T-helper 1 cell treated with Interleukin-12 subunit alpha and Interleukin-12 subunit beta and Interleukin-4 antibody, amounts not matched to agents 30 ng/mL and 1 ng/mL, for 36 hours (primary cell): ENCODE results near the gene MAN1B1. TPM values are rescaled to one million over a fixed set of nuclear protein-coding genes. Genes with fewer than 3 reads are reported as not detected.
"Not testable (repeated sequence)": the region's sequence is repeated elsewhere in the genome, so short reads cannot be mapped to it uniquely, and the experiment has no call there.

Experiments used
- intact Hi-C: fragments of 100-400 bp; cut with micrococcal nuclease; formaldehyde crosslinking; loops from one replicate; pipeline ENCODE4 v1.15.1; 2024
- total RNA-seq: library from RNA; stranded (reverse); gene quantifications from 2 replicates; pipeline ENCODE4 v1.2.3, GENCODE V29; 2022

Gene MAN1B1
- total RNA-seq, 1 donor from 2014 or later = 54.3 TPM

DNA sequence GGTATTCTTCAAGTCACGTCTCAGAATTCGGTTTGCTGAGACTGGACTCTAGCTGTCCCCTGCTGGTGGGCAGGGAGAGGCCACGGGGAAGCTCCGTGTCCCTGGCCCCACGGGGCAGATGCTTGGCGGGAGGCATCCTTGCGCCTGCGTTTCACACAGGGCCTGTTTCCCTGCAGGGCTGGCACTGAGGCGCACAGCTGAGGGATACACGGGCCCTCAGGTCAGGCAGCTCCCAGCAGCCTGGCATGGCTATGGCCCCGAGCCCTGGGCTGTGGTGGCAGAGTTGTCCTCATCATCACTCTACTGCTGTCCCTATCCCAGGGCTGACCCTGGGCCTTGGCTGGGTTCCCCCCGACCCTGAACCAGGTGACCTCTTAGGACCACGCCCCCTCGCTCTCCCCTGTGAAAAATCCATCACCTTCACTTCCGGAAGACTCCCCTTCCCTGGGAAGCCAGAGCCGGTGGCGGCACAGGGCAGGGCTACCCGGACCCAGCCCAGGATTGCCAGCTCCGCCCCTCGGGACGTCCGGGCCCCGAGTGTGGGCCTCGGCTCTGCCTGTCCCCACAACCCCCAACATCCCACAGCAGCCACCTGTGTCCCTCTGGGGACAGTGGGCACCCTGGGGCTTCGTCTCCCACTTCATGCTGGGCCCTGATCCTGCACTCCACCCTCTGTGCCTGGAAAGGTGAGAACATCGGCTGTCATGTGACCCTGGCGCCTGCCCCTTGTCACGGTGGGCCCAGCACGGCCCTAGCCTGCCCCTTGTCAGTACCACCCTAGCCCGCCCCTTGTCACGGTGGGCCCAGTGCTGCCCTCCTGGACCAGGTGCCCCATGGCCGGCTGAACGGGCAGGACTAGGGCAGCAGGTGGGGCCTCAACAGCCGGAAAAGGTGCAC, 22.7 kb downstream of the MAN1B1 start:
- intact Hi-C loops = no loop called here

DNA sequence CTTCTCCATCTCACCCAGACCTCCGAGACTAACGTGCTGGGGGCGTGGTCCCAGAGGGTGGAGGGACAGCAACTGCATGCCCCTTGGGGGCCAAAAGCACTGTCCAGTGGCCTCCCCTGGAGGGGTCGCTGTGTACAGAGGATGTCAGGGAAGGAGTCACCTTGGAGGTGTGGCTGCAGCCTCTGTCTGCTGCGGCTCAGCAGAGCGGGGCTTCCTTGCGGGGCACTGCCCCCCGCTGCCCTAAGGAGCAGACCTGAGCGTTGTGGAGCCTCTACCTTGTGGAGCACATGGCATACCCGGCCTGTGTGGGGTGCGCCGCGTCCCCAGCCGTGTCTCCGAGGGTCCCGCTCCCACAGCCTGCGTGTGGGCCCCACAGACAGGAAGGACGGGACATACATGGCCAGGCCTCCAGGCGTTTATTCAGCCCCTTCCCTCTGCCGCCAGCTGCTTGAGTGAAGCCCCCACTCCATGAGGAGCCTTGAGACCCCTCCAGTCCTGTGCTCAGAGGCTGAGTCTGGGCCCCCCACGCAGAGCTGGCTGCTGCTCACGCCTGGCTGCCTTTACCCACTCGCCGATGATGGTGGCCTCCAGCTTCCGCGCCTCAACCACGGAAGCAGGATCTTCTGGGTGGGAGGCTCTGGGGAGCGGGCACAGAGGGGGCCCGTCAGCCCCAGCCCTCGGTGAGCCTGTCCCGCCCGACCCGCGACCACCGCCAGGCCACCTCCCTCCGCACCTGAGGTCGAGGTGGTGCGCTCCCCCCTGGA, 23.5 kb downstream of the MAN1B1 start:
- intact Hi-C loops = no loop called here

DNA sequence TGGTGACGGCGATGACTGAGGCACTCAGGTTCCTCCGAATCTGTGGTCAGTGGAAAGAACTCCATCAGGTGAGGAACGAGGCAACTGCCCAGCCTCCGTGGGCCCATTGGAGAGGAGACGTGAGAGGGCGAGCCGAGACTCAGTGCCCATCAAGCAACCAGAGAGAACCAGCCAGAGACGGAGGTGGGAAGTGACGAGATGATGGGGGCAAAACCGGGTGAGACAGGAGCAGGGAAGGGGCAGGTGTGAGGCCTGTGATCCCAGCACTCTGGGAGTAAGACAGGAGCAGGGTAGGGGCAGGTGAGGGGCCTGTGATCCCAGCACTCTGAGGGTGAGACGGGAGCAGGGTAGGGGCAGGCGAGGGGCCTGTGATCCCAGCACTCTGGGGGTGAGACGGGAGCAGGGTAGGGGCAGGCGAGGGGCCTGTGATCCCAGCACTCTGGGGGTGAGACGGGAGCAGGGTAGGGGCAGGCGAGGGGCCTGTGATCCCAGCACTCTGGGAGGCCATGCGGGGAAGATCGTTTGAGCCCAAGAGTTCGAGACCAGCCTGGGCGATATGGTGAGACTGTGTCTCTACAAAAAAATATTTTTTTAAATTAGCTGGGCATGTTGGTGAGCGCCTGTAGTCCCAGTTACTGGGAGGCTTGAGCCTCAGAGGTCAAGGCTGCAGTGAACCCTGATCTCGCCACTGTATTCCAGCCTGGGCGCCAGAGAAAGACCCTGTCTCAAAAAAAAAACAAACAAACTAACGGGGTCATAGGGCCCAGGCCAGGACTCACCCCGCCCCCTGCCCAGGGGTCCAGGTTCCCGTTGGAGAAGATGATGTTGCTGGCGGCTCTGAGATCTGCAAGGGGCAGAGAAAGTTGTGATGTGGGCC, 24.4 kb downstream of the MAN1B1 start:
- intact Hi-C loops = no loop called here

DNA sequence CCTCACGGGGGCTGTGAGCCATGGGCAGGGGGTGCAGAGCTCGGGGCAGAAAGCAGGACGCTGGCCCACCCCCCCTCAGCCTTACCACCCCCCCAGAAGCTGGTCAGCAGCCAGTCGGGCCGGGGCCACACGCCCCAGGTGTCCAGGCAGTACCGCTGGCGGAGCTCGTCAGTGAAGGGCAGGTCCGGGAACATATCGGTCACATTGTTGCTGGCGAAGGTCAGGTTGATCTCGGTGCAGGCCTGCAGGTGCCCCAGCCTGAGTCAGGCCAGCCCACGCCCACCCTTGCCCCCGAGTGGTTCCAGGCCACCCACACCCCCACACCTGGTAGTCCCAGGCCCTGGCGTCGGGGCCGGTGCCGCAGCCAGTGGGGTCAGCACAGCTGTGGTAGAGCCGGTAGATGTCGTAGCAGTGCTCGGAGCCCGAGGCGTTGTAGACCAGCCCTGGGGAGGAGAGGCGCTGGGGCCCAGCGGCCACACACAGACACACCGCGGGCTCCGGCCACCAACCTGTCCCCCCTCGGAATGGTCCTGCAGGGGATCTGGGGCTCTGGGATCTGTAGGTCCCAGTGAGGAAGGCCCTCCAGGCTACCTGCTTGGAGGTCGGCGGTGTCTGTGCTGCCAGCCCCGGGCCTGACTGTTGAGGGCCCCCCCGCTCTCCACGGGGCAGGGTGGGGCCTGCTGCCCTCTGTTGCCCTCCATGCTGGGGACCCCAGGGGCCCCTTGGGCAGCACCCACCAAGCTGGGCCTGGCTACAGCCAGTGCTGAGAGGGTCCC, 25.2 kb downstream of the MAN1B1 start:
- intact Hi-C loops = no loop called here

DNA sequence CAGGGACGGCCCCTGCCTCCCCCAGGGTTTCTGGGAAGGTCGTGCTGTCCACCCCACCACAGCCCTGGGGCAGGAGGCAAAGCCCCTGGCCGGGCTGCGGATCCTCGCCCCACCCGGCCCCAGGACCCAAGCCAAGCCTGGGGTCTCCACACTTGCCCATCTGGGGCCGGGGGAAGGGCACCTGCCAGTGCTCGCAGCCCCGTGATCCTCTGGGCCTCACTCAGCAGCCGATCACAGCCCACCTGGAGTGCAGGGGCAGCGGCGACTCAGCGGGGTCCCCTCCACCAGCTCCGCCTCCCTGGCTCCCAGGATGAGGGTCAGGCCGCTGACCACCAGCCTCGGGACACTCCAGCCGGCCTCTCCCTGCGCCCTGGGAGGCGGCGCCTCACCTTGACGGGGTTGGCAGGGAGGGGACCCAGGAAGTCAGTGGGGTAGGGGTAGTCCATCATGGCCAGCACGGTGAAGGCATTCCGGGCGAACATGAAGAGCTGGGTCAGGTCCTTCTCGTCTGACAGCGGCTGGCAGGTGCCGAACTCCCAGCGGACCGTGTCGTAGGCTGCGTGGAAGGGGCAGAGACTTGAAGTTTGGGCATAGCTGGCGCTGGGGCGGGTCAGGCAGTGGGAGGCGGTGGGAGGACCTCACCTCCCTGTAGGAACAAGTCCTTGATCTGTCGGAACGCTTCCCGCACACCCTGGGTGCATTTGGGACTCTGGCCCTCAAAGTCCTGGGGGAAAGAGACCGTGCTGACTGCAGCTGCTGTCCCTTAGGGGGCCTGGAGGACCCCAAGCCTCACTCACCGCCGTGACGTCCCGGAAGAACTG, 26.0 kb downstream of the MAN1B1 start:
- intact Hi-C loops = no loop called here

DNA sequence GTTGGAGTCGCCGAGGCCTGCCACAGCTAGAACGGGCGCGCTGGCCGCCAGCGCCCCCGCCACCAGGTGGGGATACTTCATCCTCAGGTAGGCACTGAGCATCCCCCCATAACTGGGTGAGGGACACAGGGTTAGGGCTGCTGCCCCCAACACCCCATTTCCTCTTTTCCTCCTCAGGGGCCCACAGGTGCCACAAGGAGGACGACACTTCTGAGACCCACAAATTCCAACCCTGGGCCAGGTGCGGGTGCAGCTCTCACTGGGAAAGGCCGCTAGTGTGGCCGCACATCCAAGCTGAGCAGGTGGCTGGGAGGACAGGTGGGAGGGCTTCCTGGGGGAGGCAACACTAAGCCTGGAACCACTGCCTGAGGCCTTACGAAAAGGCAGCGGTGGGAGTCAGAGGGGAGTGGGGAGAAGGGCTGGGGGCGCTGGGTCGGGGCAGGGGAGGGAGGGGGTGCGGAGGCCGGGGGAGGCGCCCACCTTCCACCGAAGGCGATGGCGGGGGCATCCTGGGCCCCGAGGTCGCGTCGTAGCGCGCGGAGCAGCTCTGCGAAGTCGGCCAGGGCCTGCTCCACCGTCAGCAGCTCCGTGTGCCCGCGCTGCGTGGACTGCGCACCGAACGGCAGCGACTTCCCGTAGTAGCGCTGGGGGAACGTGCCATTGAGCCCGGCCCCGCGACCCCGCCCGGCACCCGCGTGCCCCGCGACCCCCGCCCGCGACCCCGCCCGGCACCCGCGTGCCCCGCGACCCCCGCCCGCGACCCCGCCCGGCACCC, 26.8 kb downstream of the MAN1B1 start:
- intact Hi-C loops = loop anchor here (1.0 kb wide), 2 partner anchors 16 to 18 kb away; no protein-coding TSS in a partner anchor

DNA sequence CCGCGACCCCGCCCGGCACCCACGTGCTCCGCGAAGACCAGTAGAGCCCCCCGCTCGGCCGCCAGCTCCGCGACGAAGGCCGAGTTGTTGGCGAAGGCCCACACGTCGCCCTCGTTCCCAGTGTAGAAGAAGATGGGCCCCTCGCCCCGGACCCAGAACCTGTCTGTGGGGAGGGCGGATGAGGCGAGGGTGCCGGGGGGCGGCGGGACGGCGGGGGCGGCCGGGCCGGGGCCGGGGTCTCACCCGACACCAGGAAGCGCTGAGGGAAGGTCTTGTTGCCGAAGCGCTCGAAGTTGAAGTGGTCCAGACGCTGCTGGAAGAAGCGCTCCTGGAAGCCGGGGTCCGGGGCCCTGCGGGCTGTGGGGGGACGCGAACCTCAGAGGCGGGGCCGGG, 27.4 kb downstream of the MAN1B1 start:
- intact Hi-C loops = loop anchor here (1.0 kb wide), 2 partner anchors 15 to 19 kb away; no protein-coding TSS in a partner anchor

DNA sequence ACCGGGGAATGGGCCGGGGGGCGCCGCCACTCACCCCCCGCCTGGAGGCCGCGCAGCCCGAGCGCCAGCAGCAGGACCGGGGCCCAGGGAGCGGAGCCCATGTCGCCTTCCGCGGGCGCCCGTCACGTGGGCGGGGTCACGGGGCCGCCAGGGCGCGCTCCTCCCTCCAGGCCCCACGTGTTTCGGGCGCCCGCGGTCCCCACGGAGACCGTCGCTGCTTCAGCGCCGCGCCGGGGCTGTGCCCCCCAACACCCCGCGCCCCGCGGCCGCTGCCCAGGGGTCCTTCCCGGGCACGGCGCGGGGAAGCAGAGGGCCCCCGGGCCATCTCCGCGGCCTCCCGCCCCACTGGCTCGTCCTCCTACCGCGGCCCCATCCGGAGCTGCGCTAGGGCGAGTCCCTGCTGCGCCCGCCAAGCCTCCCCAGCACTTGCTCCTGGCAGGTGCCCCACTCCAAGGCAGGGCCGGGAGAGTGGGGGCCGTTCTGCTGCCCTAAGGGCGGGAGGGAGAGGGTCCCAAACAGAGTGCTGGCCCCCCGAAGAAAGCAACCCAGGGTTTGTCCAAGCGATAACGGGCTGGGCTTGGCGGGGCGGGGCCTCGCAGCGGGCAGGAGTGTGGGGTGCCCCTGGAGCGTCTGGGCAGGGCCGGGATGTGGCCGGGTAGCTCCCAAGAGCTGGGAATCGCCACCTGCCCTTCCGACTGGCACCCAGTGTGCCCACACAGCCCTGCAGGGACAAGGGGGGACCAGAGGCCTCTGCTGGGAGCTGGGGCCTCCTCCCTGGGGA, 28.0 kb downstream of the MAN1B1 start, which contains the start of gene DPP7:
TSS of gene DPP7 (minus strand) at position 121 of the 781 bp plus-strand sequence. CDS start at position 101, 20 bp downstream.
- intact Hi-C loops = loop anchor here (1.0 kb wide), 2 partner anchors 14 to 20 kb away; no protein-coding TSS in a partner anchor

DNA sequence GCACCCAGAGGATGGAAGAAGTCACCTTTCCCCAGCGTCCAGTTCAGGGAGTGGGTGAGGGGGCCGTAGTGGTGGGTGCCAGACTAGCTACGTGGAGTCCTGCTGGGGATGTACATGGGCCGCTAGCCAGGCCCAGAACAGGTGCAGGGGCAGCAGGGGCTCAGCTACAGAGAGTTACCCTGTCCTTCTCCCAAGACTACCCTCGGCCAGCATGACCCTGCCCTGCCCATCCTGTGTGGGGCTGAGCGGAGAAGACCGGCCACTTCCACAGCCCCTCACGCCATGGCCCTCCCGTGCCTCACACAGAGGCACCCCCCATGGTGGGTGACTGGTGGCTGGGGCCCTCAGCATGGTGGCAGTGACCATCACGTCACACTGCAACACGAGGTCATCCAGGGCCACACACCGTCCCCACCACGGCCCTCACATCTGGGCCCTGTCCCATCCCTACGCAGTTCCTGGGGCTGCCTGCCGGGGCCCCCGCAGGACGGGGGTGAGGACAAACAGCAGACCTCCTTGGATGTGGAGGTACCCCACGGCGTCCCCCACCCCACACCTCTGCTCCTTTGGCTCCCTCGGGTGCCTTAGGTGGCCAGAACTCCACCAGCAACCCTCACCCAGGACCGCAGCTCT, 28.7 kb downstream of the MAN1B1 start:
- intact Hi-C loops = no loop called here

DNA sequence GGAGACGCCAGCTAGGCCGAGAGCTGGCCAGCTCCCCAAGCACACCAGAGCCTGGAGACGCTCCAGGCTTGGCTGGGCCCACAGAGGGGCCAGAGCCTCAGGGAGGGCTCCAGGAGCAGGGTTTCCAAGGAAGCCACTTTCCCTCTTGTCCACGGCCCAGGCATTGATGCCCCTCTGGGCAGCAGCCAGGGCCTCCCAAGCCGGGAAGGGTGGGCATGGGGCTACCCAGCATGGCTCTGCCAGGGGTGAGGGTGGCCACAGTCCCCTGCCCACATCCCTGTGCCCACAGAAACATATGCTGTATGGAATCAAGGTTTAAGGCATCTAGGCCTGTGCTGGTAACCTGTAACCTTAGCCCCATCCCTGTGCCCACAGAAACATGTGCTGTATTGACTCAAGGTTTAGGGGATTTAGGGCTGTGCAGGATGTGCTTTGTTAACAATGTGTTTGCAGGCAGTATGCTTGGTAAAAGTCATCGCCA, 29.3 kb downstream of the MAN1B1 start:
- intact Hi-C loops = no loop called here

DNA sequence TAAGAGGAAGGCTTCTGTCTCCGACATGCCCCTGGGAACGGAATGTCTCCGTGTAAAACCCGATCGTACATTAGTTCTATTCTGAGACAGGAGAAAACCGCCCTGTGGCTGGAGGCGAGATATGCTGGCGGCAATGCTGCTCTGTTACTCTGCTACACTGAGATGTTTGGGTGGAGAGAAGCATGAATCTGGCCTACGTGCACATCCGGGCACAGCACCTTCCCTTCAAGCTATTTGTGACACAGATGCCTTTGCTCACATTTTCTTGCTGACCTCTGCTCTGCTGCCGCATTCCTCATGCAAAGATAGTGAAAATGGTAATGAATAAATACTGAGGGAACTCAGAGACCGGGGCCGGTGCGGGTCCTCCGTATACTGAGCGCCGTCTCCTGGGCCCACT, 29.9 kb downstream of the MAN1B1 start:
- intact Hi-C loops = no loop called here

DNA sequence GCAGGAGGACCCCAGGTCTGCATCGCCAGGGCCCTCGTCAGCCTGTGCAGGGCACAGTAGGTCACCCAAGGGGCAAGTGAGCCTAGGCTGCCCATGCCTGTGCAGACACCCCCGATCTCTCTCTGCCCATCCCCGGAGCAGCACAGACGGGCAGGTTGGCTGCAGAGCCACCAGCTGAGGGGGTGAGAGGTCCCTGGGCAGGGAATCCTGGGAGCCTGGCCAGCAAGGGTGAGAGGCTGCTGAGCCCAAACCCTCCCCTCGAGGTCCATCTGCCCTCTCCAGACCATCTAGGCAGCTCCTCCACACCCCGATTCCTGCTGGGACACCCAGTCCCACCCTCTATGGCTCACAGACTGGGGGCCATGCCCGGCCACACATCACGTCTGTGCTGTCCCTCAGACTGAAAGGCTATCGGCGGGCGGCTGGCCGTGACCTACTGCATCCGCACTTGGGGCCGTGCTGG, 30.5 kb downstream of the MAN1B1 start:
- intact Hi-C loops = no loop called here

DNA sequence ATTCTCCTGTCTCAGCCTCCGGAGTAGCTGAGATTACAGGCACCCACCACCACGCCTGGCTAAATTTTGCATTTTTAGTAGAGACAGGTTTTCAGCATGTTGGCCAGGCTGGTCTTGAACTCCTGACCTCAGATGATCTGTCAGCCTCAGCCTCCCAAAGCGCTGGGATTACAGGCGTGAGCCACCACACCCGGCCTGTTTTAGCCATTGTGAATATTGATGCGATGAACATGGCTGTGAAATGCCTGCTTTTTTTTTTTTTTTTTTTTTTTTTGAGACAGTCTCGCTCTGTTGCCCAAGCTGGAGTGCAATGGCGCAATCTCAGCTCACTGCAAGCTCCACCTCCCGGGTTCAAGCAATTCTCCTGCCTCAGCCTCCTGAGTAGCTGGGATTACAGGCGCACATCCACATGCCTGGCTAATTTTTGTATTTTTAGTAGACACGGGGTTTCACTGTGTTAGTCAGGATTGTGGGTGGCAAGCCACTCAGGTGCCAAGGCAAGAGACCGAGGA, 31.4 kb downstream of the MAN1B1 start:
- intact Hi-C loops = loop anchor here (1.0 kb wide), 3 partner anchors 105 to 118 kb away; partner anchors contain the start of gene RNF224

DNA sequence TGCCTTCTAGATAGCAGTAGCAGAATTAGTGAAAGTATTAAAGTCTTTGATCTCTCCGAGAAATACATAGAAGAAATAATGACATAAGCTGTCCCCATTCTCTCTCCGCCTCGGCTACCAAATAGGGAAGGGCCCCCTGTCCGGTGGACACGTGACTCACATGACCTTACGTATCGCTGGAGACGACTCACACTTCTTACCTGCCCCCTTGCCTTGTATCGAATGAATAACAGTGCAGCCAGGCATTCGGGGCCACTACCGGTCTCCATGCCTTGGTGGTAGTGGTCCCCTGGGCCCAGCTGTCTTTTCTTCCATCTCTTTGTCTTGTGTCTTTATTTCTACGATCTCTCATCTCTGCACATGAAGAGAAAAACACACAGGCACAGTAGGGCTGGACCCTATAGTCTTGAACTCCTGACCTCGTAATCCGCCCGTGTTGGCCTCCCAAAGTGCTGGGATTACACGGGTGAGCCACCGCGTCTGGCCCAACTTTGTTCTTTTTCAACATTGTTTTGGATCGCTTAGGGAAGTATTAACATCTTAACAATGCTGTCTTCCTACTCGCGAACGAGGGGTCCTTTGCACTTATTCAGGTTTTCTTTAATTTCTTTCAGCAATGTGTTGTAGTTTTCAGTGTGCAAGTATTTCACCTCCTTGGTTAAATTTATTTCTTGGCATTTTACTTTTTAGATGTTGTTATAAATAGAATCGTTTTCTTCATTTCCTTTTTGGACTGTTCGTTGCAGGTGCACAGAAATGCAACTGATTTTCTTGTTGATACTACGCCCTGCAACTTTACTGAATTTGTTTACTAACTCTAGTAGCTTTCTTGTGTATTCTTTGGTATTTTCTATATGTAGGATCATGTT, 35.4 kb downstream of the MAN1B1 start:
- intact Hi-C loops = not testable (repeated sequence)

DNA sequence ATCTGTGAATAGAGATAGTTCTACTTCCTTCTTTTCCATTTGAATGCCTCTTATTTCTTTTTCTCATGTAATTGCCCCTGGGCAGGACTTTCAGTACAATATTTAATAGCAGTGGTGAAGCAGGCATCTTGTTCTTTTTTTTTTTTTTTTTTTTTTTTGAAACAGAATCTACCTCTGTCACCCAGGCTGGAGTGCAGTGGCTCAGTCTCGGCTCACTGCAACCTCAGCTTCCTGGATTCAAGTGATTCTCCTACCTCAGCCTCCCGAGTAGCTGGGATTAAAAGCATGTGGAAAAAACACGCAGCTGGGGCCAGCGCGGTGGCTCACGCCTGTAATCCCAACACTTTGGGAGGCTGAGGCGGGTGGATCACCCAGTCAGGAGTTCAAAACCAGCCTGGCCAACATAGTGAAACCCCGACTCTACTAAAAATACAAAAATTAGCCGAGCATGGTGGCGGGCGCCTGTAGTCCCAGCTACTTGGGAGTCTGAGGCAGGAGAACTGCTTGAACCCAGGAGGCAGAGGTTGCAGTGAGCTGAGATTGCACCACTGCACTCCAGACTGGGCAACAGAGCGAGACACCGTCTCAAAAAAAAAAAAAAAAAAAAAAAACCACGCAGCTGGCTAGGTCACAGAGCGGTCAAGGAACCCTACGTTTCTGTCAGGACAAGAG, 36.1 kb downstream of the MAN1B1 start:
- intact Hi-C loops = not testable (repeated sequence)
